Mesodermal cell (in vitro differentiated cells): ENCODE data around the gene RXRA.
A peak's percentile ranks its signal among the peaks of the same experiment; 100 is the strongest.

ENCODE experiments used
- H3K27ac ChIP-seq: 2 replicates; pipeline ENCODE4 v1.7.0; 2013; ENCODE audit warnings: mild to moderate bottlenecking, low read depth, low read length, moderate library complexity; ENCODE audit not compliant: severe bottlenecking
- H3K36me3 ChIP-seq: 2 replicates; pipeline ENCODE4 v1.7.1; 2013; ENCODE audit warnings: mild to moderate bottlenecking, low read length, moderate library complexity; ENCODE audit not compliant: control insufficient read depth, insufficient read depth
- H3K4me1 ChIP-seq: one replicate; pipeline ENCODE4 v1.7.1; 2013; ENCODE audit warnings: mild to moderate bottlenecking, low read length; ENCODE audit not compliant: insufficient read depth, control insufficient read depth, poor library complexity, severe bottlenecking
- H3K4me3 ChIP-seq: 2 replicates; pipeline ENCODE4 v1.7.0; 2013; ENCODE audit warnings: low read length, control low read depth, mild to moderate bottlenecking; ENCODE audit not compliant: insufficient read depth, poor library complexity, severe bottlenecking; ENCODE audit errors: extremely low read depth
- H3K9me3 ChIP-seq: 2 replicates; pipeline ENCODE4 v1.7.1; 2013; ENCODE audit warnings: mild to moderate bottlenecking, low read length, moderate library complexity; ENCODE audit not compliant: control insufficient read depth
- WGBS, 2 experiments: methylation state at CpG; one replicate each; pipeline ENCODE4 v1.1.5; 2013; ENCODE audit warnings: missing lambda C conversion rate in 2 of 2; ENCODE audit not compliant: insufficient coverage in 2 of 2; 5-methylcytosine and 5-hydroxymethylcytosine counted together

The RXRA gene

GRCh38 chr9:134472256-134472655 lies 146.0 kb downstream of the RXRA start:
- no peak overlapping the region for H3K4me3 ChIP-seq
- no peaks in the 10 kb centered on the region for H3K9me3 ChIP-seq
- H3K4me1 ChIP-seq = peaks cover 15% of the 10 kb centered on the region
- 94 to 97% methylated on average over 6 of the region's 6 CpGs for WGBS, 2 experiments
- no peak overlapping the region for H3K27ac ChIP-seq
- H3K36me3 ChIP-seq = no peaks in the 10 kb centered on the region

GRCh38 chr9:134473141-134474054 lies 147.1 kb downstream of the RXRA start:
- Histone ChIP-seq H3K36me3 (no peaks in the 10 kb centered on the region), H3K27ac (no peak overlapping the region), H3K4me3 (no peak overlapping the region), H3K4me1 (peaks cover 15% of the 10 kb centered on the region), H3K9me3 (no peaks in the 10 kb centered on the region)
- 92% methylated on average over 21 to 24 of the region's 26 CpGs for WGBS, 2 experiments

GRCh38 chr9:134474055-134474370 lies 147.8 kb downstream of the RXRA start:
- Histone ChIP-seq H3K9me3 (no peaks in the 10 kb centered on the region), H3K36me3 (no peaks in the 10 kb centered on the region), H3K4me3 (no peak overlapping the region), H3K4me1 (peaks cover 13% of the 10 kb centered on the region), H3K27ac (no peak overlapping the region)
- 88 to 91% methylated on average over 6 to 7 of the region's 7 CpGs for WGBS, 2 experiments

- peak overlapping the region; percentile 36 for H3K27ac ChIP-seq
- no peaks in the 10 kb centered on the region for H3K36me3 ChIP-seq
- H3K4me3 ChIP-seq = no peak overlapping the region
- H3K4me1 ChIP-seq = peaks cover 8% of the 10 kb centered on the region
- WGBS, 2 experiments = 85 to 88% methylated on average over 13 to 22 of the region's 27 CpGs
- no peaks in the 10 kb centered on the region for H3K9me3 ChIP-seq
Measured at GRCh38 chr9:134475011-134475790, 148.9 kb downstream of the RXRA start.

- no peak overlapping the region for H3K4me3 ChIP-seq
- H3K9me3 ChIP-seq = no peaks in the 10 kb centered on the region
- no peak overlapping the region for H3K27ac ChIP-seq
Measured at GRCh38 chr9:134476272-134476941, 150.2 kb downstream of the RXRA start.

GRCh38 chr9:134476942-134477335 lies 150.7 kb downstream of the RXRA start:
- 95 to 98% methylated on average over 9 to 15 of the region's 15 CpGs for WGBS, 2 experiments
- Histone ChIP-seq H3K36me3 (no peaks in the 10 kb centered on the region), H3K27ac (no peak overlapping the region), H3K4me1 (peaks cover 8% of the 10 kb centered on the region), H3K9me3 (no peaks in the 10 kb centered on the region), H3K4me3 (no peak overlapping the region)

More at GRCh38 chr9:134476272-134476941, 150.2 kb downstream of the RXRA start:
- Histone ChIP-seq H3K36me3 (no peaks in the 10 kb centered on the region), H3K4me1 (peaks cover 8% of the 10 kb centered on the region)
- 89 to 94% methylated on average over 7 to 8 of the region's 9 CpGs for WGBS, 2 experiments

- H3K27ac ChIP-seq = no peak overlapping the region
- WGBS, 2 experiments = 92 to 95% methylated on average over 12 to 14 of the region's 15 CpGs
- H3K4me3 ChIP-seq = no peak overlapping the region
- peaks cover 8% of the 10 kb centered on the region for H3K4me1 ChIP-seq
- no peaks in the 10 kb centered on the region for H3K9me3 ChIP-seq
- no peaks in the 10 kb centered on the region for H3K36me3 ChIP-seq
Measured at GRCh38 chr9:134477342-134477925, 151.2 kb downstream of the RXRA start.

GRCh38 chr9:134477927-134478326 lies 151.7 kb downstream of the RXRA start:
- Histone ChIP-seq H3K4me3 (no peak overlapping the region), H3K36me3 (no peaks in the 10 kb centered on the region), H3K9me3 (no peaks in the 10 kb centered on the region), H3K4me1 (peaks cover 8% of the 10 kb centered on the region), H3K27ac (no peak overlapping the region)
- WGBS, 2 experiments = 95 to 97% methylated on average over 13 of the region's 14 CpGs

GRCh38 chr9:134481762-134482161 lies 155.5 kb downstream of the RXRA start:
- H3K9me3 ChIP-seq = no peaks in the 10 kb centered on the region
- H3K36me3 ChIP-seq = no peaks in the 10 kb centered on the region
- no peak overlapping the region for H3K27ac ChIP-seq
- H3K4me3 ChIP-seq = no peak overlapping the region
- H3K4me1 ChIP-seq = no peaks in the 10 kb centered on the region
- 94 to 98% methylated on average over 6 of the region's 7 CpGs for WGBS, 2 experiments

GRCh38 chr9:134482226-134482625 lies 156.0 kb downstream of the RXRA start:
- Histone ChIP-seq H3K27ac (no peak overlapping the region), H3K9me3 (no peaks in the 10 kb centered on the region), H3K36me3 (no peaks in the 10 kb centered on the region), H3K4me1 (no peaks in the 10 kb centered on the region), H3K4me3 (no peak overlapping the region)
- 94 to 96% methylated on average over 7 to 10 of the region's 10 CpGs for WGBS, 2 experiments
